GM12865 (cell line): Measurements from ENCODE around the gene MARCHF5.

Experiments used
- DNase-seq: peaks from one replicate; pipeline ENCODE4 v3.0.0; 2010; ENCODE audit warnings: low read depth
- H3K4me3 ChIP-seq: 2 replicates; pipeline ENCODE4 v1.5.1; 2011; ENCODE audit warnings: mild to moderate bottlenecking, low read depth, low read length, control low read depth
- CTCF ChIP-seq: IDR thresholded peaks from 2 replicates; pipeline ENCODE4 v1.5.1; 2011; ENCODE audit warnings: low read length, control low read depth, low read depth, inconsistent platforms; ENCODE audit not compliant: insufficient read depth; ENCODE audit errors: missing control alignments

Gene MARCHF5

GRCh38 chr10:92284112-92284704 lies 6.8 kb upstream of the MARCHF5 start:
- no peak overlapping the region for H3K4me3 ChIP-seq

GRCh38 chr10:92290076-92290836 lies 711 bp upstream of the MARCHF5 start:
- TF ChIP-seq CTCF = no peak
- peak overlapping the region; percentile 93 for H3K4me3 ChIP-seq
- peak; percentile 41 for DNase-seq

More at GRCh38 chr10:92284112-92284704, 6.8 kb upstream of the MARCHF5 start:
- peak; percentile 21 for DNase-seq
- TF ChIP-seq CTCF = no peak

GRCh38 chr10:92291616-92291865 lies 574 bp downstream of the MARCHF5 start:
- DNase-seq = peak; percentile 25

GRCh38 chr10:92291921-92292845 lies 1.2 kb downstream of the MARCHF5 start:
- H3K4me3 ChIP-seq = peak overlapping the region; percentile 93
- TF ChIP-seq CTCF = peak; percentile 57
- peak; percentile 84 for DNase-seq

More at GRCh38 chr10:92291616-92291865, 574 bp downstream of the MARCHF5 start:
- no peak for TF ChIP-seq CTCF
- peak overlapping the region; percentile 93 for H3K4me3 ChIP-seq

GRCh38 chr10:92298487-92298886 lies 7.5 kb downstream of the MARCHF5 start:
- no peak for TF ChIP-seq CTCF
- no peak overlapping the region for H3K4me3 ChIP-seq
- DNase-seq = no peak

- DNase-seq = no peak
Observed at GRCh38 chr10:92303096-92303495, 12.1 kb downstream of the MARCHF5 start.

More at GRCh38 chr10:92303096-92303495, 12.1 kb downstream of the MARCHF5 start:
- no peak overlapping the region for H3K4me3 ChIP-seq
- TF ChIP-seq CTCF = no peak
